Left ventricle myocardium inferior (tissue), 1 donor: Measurements from ENCODE around the gene MT1HL1. TPM values are rescaled to one million over a fixed set of nuclear protein-coding genes. Genes with fewer than 3 reads are reported as not detected.
"Not testable (repeated sequence)": the region's sequence is repeated elsewhere in the genome, so short reads cannot be mapped to it uniquely, and the experiment has no call there.

ENCODE experiments used
- DNase-seq: peaks from one replicate; pipeline ENCODE4 v3.0.0-alpha.2; 2020
- H3K27ac ChIP-seq: fragments of 200-600 bp; replicated peaks from 2 replicates; pipeline ENCODE4 v1.8.0; 2021
- H3K27me3 ChIP-seq: fragments of 200-600 bp; 2 replicates; pipeline ENCODE4 v1.8.0; 2021; ENCODE audit warnings: low read depth
- H3K36me3 ChIP-seq: fragments of 200-600 bp; 2 replicates; pipeline ENCODE4 v1.8.0; 2021
- H3K4me1 ChIP-seq: fragments of 200-600 bp; 2 replicates; pipeline ENCODE4 v1.8.0; 2021
- H3K4me3 ChIP-seq: fragments of 200-600 bp; 2 replicates; pipeline ENCODE4 v1.8.0; 2021; ENCODE audit warnings: mild to moderate bottlenecking, moderate library complexity
- H3K9me3 ChIP-seq: fragments of 200-600 bp; replicated peaks from 2 replicates; pipeline ENCODE4 v1.8.0; 2021
- CTCF ChIP-seq: fragments of 200-600 bp; IDR thresholded peaks from 2 replicates; pipeline ENCODE4 v1.8.0; 2021; ENCODE audit warnings: antibody characterized with exemption, mild to moderate bottlenecking, borderline replicate concordance
- intact Hi-C: fragments of 100-400 bp; cut with micrococcal nuclease; formaldehyde crosslinking; loops from one replicate; pipeline ENCODE4 v1.11.0; 2022
- total RNA-seq: library from RNA; stranded (reverse); fragmentation: NEBNext Ultra II Directional; extraction: Animal tissue kit (Norgen Biotek cat#: 25700); gene quantifications from one replicate; pipeline ENCODE4 v1.2.1, GENCODE V29; 2021
- donor health status: DM: no; HTN: yes; CAD: no; lungs with severe emphysema.

MT1HL1 gene
- total RNA-seq, 1 donor from 2014 or later: not detected

GRCh38 chr1:236989290-236990051 lies 14.8 kb downstream of the MT1HL1 start:
- intact Hi-C loops: no loop called here
- no peak for DNase-seq

DNA sequence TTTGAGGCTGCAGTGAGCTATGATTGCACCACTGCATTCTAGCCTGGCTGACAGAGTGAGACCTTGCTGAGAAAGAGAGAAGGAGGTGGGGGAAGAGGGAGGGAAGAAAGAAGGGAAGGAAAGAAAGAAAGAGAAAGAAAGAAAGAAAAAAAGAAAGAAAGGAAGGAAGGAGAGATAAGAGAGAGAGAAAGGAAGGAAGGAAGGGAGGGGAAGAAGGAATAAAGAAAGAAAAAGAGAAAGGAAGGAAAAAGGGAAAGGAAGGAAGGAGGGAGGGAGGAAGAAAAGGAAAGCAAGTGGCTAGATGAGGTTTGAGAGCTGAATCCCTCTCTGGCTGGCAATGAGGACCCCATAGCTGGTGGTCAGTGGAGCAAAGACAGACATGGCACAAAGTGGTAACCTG lies 20.4 kb downstream of the MT1HL1 start:
- intact Hi-C loops: no loop called here
- Histone ChIP-seq H3K4me3 (no peak overlapping the region), H3K36me3 (no peaks in the 10 kb centered on the region), H3K27ac (peak overlapping the region; percentile 84), H3K9me3 (peaks cover 3% of the 10 kb centered on the region), H3K27me3 (no peaks in the 10 kb centered on the region), H3K4me1 (peaks cover 45% of the 10 kb centered on the region)
- DNase-seq: no peak
- TF ChIP-seq CTCF: no peak

More at GRCh38 chr1:236989290-236990051, 14.8 kb downstream of the MT1HL1 start:
- Histone ChIP-seq H3K36me3 (no peaks in the 10 kb centered on the region), H3K27ac (no peak overlapping the region), H3K9me3 (peaks cover 22% of the 10 kb centered on the region), H3K4me1 (peaks cover 10% of the 10 kb centered on the region), H3K4me3 (no peak overlapping the region), H3K27me3 (no peaks in the 10 kb centered on the region)
- no peak for TF ChIP-seq CTCF

- Histone ChIP-seq H3K4me3 (no peak overlapping the region), H3K9me3 (no peaks in the 10 kb centered on the region), H3K36me3 (no peaks in the 10 kb centered on the region), H3K4me1 (peaks cover 48% of the 10 kb centered on the region), H3K27ac (peak overlapping the region; percentile 84), H3K27me3 (no peaks in the 10 kb centered on the region)
- no peak for TF ChIP-seq CTCF
- DNase-seq: no peak
- intact Hi-C loops: no loop called here
These were observed 21.9 kb downstream of the MT1HL1 start for GRCh38 chr1:236982380-236982779.

DNA sequence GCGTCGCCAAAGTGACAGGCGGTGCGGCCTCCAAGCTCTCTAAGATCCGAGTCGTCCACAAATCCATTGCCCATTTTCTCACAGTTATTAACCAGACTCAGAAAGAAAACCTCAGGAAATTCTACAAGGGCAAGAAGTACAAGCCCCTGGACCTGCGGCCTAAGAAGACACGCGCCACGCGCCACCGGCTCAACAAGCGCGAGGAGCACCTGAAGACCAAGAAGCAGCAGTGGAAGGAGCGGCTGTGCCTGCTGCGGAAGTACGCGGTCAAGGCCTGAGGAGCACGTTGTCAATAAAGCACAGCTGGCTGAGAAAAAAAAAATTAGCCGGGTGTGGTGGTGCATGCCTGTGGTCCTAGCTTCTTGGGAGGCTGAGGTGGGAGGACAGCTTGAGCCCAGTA lies 22.8 kb downstream of the MT1HL1 start:
- DNase-seq, H3K27me3 ChIP-seq, H3K36me3 ChIP-seq, H3K9me3 ChIP-seq, H3K4me3 ChIP-seq, intact Hi-C loops: not testable (repeated sequence)
- Histone ChIP-seq H3K4me1 (peaks cover 48% of the 10 kb centered on the region), H3K27ac (peak overlapping the region; percentile 84)

DNA sequence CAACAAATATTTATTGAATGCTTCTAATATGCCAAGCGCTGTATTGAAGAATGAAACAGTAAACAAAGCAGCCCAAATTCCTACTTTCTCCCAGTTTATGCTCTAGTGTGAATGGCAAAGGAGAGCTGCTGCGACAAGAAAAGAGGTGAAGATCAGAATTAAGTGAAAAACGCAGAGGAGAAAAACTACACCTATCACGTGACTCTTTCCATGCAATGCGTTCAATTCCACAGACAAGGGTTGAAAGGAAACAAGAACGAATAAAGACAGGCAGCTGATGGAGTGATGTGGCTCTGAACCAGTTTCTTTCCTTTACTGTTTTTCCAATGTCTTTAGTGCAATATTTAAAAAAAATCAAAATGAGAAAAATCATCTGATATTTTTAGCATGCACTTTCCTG lies 23.6 kb downstream of the MT1HL1 start:
- H3K27me3 ChIP-seq: no peaks in the 10 kb centered on the region
- no peaks in the 10 kb centered on the region for H3K36me3 ChIP-seq
- H3K27ac ChIP-seq: peak overlapping the region; percentile 84
- peaks cover 50% of the 10 kb centered on the region for H3K4me1 ChIP-seq
- H3K9me3 ChIP-seq: peaks cover 4% of the 10 kb centered on the region
- DNase-seq: no peak
- no peak overlapping the region for H3K4me3 ChIP-seq
- intact Hi-C loops: no loop called here
- TF ChIP-seq CTCF: no peak

DNA sequence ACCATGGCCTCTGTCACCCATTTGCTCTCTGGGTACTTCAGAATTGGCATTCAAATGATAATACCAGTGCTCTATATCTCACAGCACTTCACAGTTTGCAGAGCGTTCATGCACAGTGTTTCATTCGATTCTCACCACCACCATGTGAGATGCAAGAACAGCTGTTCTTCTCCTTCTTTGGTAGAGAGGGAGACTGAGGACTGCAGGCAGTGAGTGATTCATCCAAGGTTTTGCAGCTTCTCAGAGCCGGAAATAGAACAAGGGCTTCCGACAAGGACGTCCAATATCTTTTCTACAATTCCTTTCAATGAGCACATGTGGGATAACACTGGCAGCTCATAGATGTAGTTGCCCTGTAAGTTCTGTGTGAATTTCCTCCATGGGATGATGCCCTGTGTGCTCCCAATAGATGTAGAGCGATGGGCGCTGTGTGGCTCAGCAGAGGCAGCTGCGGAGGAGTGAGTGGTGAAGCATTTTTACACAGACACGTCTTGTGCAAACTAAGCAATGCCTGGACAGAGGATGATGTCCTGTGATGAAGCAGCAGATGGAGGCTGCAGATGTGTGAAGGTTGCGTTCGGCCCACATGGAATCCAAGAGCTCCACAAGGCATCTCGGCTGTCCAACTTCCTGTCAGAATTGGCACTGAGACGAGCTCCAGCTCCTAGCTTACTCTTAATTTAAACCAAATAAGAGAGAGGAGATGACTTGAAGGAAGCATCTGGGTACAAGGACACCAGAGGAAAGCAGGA lies 24.9 kb downstream of the MT1HL1 start:
- DNase-seq: no peak
- H3K27me3 ChIP-seq: no peaks in the 10 kb centered on the region
- H3K4me1 ChIP-seq: peaks cover 43% of the 10 kb centered on the region
- H3K4me3 ChIP-seq: peak overlapping the region; percentile 47
- TF ChIP-seq CTCF: no peak
- intact Hi-C loops: no loop called here
- H3K36me3 ChIP-seq: no peaks in the 10 kb centered on the region
- H3K9me3 ChIP-seq: peaks cover 4% of the 10 kb centered on the region
- H3K27ac ChIP-seq: peak overlapping the region; percentile 73
